Vagina (tissue), 2 donors: Measurements from ENCODE around the gene IRF9.

Source experiments
- CTCF ChIP-seq, 3 experiments: fragments of 450-650 bp in 2 of 3; fragments of 200-600 bp in 1 of 3; sonication (generic) in 1 of 3; IDR thresholded peaks; one replicate each; pipeline ENCODE4 v1.5.1; 2017 to 2019; ENCODE audit warnings: antibody characterized with exemption in 3 of 3, mild to moderate bottlenecking in 2 of 3, moderate library complexity in 2 of 3
- POLR2A ChIP-seq, 2 donors: fragments of 450-650 bp; IDR thresholded peaks; one replicate each; pipeline ENCODE4 v1.6.1; 2017; ENCODE audit warnings: antibody characterized with exemption in 2 of 2, mild to moderate bottlenecking in 2 of 2, moderate library complexity in 2 of 2
- POLR2AphosphoS5 ChIP-seq, 2 donors: sonication (generic); formaldehyde crosslinking; IDR thresholded peaks; one replicate each; pipeline ENCODE4 v1.9.0; 2017; ENCODE audit warnings: antibody characterized with exemption in 2 of 2, mild to moderate bottlenecking in 2 of 2, low read depth in 1 of 2; ENCODE audit not compliant: insufficient read depth in 1 of 2

GRCh38 chr14:24144451-24144850 is 16.6 kb upstream of the IRF9 start:
- no peak for TF ChIP-seq POLR2A (IDR thresholded peaks at IDR 0.05)
- TF ChIP-seq CTCF (IDR thresholded peaks at IDR 0.05): no peak
- TF ChIP-seq POLR2AphosphoS5 (IDR thresholded peaks at IDR 0.05; ENCODE audit: insufficient read depth in 1 of 2, low read depth in 1 of 2): no peak
